Cardiac septum (tissue), 1 donor: ENCODE results near the gene MTHFR. TPM values are rescaled to one million over a fixed set of nuclear protein-coding genes. Genes with fewer than 3 reads are reported as not detected.
A peak's percentile ranks its signal among the peaks of the same experiment; 100 is the strongest.

Experiments
- DNase-seq: peaks from one replicate; pipeline ENCODE4 v3.0.0-alpha.2; 2020; ENCODE audit warnings: low spot score
- intact Hi-C: fragments of 100-400 bp; cut with DNase I; formaldehyde crosslinking; loops from one replicate; pipeline ENCODE4 v1.14.0; 2022
- total RNA-seq: library from RNA; stranded (reverse); fragmentation: NEBNext Ultra II Directional; extraction: Animal tissue kit (Norgen Biotek cat#: 25700); gene quantifications from one replicate; pipeline ENCODE4 v1.2.1, GENCODE V29; 2021
- donor health status: DM: no; HTN: no; CAD: no.

Gene MTHFR
- total RNA-seq, 1 donor from 2014 or later, result 33.7 TPM

GRCh38 chr1:11744287-11744686, 61.5 kb downstream of the MTHFR start:
- intact Hi-C loops, result no loop called here
- DNase-seq, result no peak

GRCh38 chr1:11741919-11742558, 63.7 kb downstream of the MTHFR start:
- DNase-seq, result no peak
- intact Hi-C loops, result no loop called here

DNA sequence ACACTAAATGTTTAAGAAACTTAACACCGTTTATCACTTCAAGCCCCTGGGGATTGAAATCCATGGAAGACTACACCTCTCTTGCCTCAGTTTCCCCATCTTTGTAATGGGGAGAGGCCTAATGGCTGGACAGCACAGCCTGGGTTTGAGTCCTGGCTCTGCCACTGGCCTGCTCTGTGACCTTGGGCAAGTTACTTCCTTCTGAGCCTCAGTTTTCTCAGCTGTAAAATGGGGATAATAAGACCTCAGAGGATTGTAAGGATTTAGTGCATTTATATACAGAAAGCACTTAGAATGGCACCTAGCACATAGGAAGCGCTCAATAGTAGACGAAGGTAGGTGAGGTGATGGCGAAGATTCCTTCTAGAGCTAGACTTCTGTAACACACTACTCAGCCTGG, 64.3 kb downstream of the MTHFR start:
- intact Hi-C loops, result no loop called here
- DNase-seq, result no peak

DNA sequence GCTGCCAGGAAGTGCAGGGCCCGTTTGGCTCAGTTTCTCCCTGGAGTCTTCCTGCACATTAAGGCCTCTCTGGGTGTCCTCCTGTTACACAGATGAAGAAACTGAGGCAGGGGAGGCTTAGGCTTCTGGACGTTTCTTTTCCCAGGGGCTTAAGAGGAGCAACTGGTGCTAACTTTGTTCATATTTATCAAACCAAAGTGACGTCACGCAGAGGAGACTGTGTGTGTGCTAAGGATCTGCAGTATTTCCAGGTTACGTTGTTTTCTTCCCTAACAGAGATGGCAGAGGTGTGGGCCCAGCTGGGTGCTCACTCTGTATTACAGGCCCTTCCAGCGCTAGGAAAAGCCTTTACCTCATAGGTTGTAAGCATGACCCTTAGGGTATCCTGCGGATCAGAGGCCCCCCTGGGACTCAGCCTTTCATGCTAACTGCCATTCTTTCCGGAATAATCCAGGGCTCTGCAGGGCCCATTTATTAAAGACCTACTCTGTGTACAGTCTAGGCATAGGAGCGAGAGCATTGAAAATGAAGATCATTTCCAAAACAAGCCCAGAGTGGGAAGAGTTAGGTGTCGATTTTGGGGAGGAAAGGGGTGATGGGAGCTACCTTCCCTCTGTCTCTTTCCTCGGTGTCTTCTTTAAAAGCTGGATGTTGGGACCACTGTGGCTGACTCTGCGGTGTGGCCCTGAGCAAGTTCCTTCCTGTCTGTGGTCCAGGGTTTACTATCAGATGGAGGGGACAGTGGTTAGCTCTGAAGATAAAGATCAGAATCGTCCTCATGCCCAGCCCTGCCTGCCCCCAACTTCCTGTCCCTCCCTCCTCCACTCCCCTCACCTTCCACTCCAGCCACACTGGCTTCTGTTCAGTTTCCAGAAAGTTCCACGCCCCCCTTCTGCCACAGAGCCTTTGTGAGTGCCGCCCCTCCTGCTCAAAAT, 65.2 kb downstream of the MTHFR start:
- no peak for DNase-seq
- intact Hi-C loops, result no loop called here

DNA sequence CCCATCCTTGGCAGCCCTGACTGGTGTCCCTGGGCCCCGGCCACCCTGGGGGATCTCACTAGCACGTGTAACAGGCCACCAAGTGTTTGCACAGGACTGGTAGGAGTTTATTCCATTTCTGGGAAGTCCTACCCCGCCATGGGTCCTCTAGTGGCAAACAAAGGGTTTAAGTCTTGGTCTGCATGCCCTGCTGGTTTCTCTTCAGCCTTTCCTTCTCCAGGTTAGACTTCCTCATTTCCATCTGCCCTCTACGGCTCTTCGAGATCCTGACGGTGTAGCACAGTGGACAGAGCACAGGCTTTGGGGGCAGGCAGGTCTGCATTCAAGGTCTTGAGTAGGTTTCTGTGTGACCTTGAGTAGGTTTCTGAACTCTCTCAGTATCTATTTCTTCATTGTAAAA, 67.0 kb downstream of the MTHFR start:
- DNase-seq, result no peak
- intact Hi-C loops, result loop anchor here (5.0 kb wide), 1 partner anchor 64 kb away; no protein-coding TSS in a partner anchor

- no peak for DNase-seq
- intact Hi-C loops, result loop anchor here (5.0 kb wide), 1 partner anchor 64 kb away; no protein-coding TSS in a partner anchor
Measured at GRCh38 chr1:11738096-11738495, 67.7 kb downstream of the MTHFR start.

DNA sequence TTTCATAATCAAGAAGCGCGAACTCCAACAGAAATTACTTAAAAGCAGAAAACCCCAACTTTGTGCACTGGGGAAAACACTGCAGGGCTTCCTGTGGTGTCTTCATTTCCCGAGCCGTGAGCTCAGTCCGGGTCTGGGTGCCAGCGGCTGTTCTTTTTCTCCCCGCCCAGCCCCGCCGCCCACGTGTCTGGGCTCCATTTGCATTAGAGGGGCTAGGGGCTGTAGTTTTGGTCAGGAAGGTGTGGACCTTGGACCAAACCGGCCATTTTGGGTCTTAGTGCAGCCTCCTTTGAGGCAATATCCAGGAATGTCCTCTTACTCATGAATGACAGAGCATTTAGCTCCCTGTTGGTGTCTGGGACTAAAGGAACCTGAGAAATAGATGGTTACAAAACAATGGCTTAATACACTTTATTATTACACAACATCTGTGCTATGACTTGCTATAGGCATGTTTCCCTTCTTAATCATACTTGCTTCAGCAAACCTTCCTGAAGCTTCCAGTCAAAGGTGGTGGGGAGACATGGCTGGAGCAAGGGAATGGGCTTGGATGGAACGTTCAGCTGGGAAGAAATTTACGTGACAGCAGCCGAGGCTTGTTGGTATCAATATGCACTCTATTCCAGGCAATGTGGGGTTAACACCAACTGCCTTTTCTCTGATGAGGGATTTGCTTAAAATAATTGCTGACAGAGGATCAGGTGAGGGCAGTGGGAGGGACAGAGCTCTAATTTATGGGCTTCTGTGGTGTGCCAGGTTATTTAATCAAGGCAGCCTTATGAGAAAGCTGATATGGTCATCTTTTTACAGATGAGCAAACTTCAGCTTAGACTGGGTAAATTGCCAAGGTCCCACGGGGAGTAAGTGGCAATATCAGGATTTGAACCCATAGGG, 68.8 kb downstream of the MTHFR start:
- DNase-seq, result peak; percentile 79
- intact Hi-C loops, result loop anchor here (1.0 to 5.0 kb wide), 2 partner anchors 48 to 65 kb away; no protein-coding TSS in a partner anchor

DNA sequence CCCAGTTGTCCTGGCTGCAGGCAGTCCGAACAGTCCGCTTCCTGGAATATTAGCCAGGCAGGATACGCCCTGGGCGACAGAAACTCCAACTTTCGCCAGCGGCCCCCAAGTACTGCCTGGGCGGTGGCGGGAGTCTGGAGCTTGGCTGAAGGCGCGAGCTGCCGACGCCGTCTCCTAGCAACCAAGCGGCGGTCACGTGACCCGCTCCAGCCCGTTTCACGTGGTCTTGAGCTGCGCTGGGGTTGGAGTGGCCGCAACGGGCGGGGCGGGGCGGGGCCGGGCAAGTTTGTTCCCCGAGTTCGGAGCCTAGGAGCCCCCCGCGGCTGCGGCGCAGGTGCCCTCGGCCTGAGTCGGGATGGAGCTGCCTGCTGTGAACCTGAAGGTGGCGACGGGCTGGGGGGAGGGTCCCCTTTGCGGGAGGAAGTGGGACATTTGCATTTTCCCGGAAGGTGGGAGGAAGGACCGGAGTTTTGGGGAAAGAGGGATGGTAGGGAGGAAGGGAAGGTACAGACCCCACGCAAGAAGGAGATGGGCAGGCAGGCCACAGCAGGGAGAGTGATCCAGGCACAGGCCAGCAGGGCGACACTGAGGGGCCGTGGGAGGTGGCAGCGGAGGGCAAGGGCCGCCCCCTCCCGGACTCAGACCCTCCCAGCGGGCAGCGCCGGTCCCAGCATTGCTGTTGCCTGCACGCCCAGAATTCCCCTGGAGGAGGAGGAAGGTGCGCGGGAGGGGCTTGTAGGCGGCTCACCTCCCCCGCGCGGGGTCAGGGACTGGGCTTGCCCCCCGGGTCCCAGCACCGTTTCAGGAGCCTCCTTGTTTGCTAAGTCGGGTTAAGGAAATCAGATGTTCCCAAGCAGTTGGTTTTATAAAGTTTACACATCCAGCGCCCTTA, 69.7 kb downstream of the MTHFR start, which contains the start of gene AGTRAP:
AGTRAP (plus strand) TSS at position 283 of the 892 bp plus-strand sequence; CDS start at position 356, 73 bp downstream.
- peak; percentile 99 for DNase-seq
- intact Hi-C loops, result loop anchor here (1.0 to 5.0 kb wide), 2 partner anchors 49 to 66 kb away; no protein-coding TSS in a partner anchor

Other genes starting within 250 kb of the MTHFR start
- gene FBXO2, start 151.5 kb downstream of the MTHFR start, total RNA-seq, result 2.9 TPM
- 19.8 TPM for gene FBXO44, start 151.1 kb downstream of the MTHFR start, total RNA-seq
- gene FBXO6, start 141.8 kb downstream of the MTHFR start, total RNA-seq, result 7.1 TPM
- 25.0 TPM for gene MAD2L2, start 124.8 kb downstream of the MTHFR start, total RNA-seq
- gene DRAXIN, start 114.3 kb downstream of the MTHFR start, total RNA-seq, result 0.05 TPM
- gene AGTRAP, start 69.8 kb downstream of the MTHFR start, total RNA-seq, result 17.4 TPM
- 2.3 TPM for gene C1orf167, start 43.8 kb downstream of the MTHFR start, total RNA-seq
- gene CLCN6, start 227 bp upstream of the MTHFR start, total RNA-seq, result 26.3 TPM
- gene NPPA, start 41.8 kb upstream of the MTHFR start, total RNA-seq, result 21,376 TPM
- 7,162 TPM for gene NPPB, start 53.0 kb upstream of the MTHFR start, total RNA-seq
- gene KIAA2013, start 120.5 kb upstream of the MTHFR start, total RNA-seq, result 42.6 TPM
- gene PLOD1, start 128.8 kb upstream of the MTHFR start, total RNA-seq, result 52.6 TPM
- gene MFN2, start 174.5 kb upstream of the MTHFR start, total RNA-seq, result 619 TPM
- 18.7 TPM for gene MIIP, start 213.5 kb upstream of the MTHFR start, total RNA-seq